Osteocyte (in vitro differentiated cells): ENCODE results near the gene SELENOM. TPM values are rescaled to one million over a fixed set of nuclear protein-coding genes. Genes with fewer than 3 reads are reported as not detected.

Experiments used
- DNase-seq: peaks from one replicate; pipeline ENCODE4 v3.0.0; 2021; ENCODE audit warnings: mixed read lengths; ENCODE audit not compliant: unreplicated experiment; ENCODE audit errors: extremely low spot score
- H3K27ac Mint-ChIP-seq: one replicate; pipeline ENCODE4 v1.8.0; 2021; ENCODE audit warnings: mild to moderate bottlenecking, mixed read lengths; ENCODE audit not compliant: unreplicated experiment
- H3K27me3 Mint-ChIP-seq: one replicate; pipeline ENCODE4 v1.8.0; 2021; ENCODE audit warnings: mixed read lengths; ENCODE audit not compliant: unreplicated experiment
- H3K36me3 Mint-ChIP-seq: one replicate; pipeline ENCODE4 v1.8.0; 2021; ENCODE audit warnings: mixed read lengths; ENCODE audit not compliant: unreplicated experiment
- H3K4me1 Mint-ChIP-seq: one replicate; pipeline ENCODE4 v1.8.0; 2021; ENCODE audit warnings: mixed read lengths; ENCODE audit not compliant: unreplicated experiment
- H3K4me3 Mint-ChIP-seq: one replicate; pipeline ENCODE4 v1.8.0; 2021; ENCODE audit warnings: mild to moderate bottlenecking, moderate library complexity, mixed read lengths; ENCODE audit not compliant: unreplicated experiment
- H3K9me3 Mint-ChIP-seq: one replicate; pipeline ENCODE4 v1.8.0; 2021; ENCODE audit warnings: mixed read lengths; ENCODE audit not compliant: unreplicated experiment
- total RNA-seq: library from RNA; stranded (reverse); gene quantifications from 2 replicates; pipeline ENCODE4 v1.2.1, GENCODE V29; 2021
- TF ChIP-seq, protein P1 (sequence below): fragments of 200-600 bp; sonication (generic); IDR thresholded peaks from 2 replicates; pipeline ENCODE4 v1.5.0; 2021; ENCODE audit warnings: antibody characterized with exemption, mild to moderate bottlenecking, moderate library complexity

The SELENOM gene
- total RNA-seq, 1 donor from 2014 or later, result 186 TPM

DNA sequence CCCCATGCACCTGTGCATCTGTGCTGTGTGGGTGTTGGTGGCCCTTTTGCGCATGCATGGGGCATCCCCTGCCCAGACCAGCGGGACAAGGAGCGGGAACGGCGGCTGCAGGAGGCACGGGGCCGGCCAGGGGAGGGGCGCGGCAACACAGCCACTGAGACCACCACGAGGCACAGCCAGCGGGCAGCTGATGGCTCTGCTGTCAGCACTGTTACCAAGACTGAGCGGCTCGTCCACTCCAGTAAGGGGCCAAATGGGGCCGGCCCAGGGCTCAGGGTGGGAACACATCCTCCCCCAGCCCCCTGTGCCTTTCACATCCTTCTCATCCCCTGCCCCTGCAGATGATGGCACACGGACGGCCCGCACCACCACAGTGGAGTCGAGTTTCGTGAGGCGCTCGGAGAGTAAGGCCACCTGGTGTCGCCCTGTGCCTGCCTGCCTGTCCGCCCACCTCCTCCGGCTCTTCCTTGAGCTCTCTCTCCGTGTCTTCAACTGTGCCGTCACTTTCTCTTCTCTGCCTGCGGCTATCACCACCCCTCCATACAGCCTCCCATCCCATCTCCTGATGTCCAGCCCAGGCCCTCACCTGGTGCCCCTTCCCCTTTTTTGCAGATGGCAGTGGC lies 10.6 kb downstream of the SELENOM start:
- H3K4me1 Mint-ChIP-seq, result peaks cover 3% of the 10 kb centered on the region
- TF ChIP-seq, protein P1, sequence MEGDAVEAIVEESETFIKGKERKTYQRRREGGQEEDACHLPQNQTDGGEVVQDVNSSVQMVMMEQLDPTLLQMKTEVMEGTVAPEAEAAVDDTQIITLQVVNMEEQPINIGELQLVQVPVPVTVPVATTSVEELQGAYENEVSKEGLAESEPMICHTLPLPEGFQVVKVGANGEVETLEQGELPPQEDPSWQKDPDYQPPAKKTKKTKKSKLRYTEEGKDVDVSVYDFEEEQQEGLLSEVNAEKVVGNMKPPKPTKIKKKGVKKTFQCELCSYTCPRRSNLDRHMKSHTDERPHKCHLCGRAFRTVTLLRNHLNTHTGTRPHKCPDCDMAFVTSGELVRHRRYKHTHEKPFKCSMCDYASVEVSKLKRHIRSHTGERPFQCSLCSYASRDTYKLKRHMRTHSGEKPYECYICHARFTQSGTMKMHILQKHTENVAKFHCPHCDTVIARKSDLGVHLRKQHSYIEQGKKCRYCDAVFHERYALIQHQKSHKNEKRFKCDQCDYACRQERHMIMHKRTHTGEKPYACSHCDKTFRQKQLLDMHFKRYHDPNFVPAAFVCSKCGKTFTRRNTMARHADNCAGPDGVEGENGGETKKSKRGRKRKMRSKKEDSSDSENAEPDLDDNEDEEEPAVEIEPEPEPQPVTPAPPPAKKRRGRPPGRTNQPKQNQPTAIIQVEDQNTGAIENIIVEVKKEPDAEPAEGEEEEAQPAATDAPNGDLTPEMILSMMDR, result no peak
- DNase-seq, result no peak
- H3K4me3 Mint-ChIP-seq, result no peak overlapping the region
- no peak overlapping the region for H3K27ac Mint-ChIP-seq
- no peaks in the 10 kb centered on the region for H3K9me3 Mint-ChIP-seq
- H3K36me3 Mint-ChIP-seq, result peaks cover 17% of the 10 kb centered on the region
- H3K27me3 Mint-ChIP-seq, result no peaks in the 10 kb centered on the region

DNA sequence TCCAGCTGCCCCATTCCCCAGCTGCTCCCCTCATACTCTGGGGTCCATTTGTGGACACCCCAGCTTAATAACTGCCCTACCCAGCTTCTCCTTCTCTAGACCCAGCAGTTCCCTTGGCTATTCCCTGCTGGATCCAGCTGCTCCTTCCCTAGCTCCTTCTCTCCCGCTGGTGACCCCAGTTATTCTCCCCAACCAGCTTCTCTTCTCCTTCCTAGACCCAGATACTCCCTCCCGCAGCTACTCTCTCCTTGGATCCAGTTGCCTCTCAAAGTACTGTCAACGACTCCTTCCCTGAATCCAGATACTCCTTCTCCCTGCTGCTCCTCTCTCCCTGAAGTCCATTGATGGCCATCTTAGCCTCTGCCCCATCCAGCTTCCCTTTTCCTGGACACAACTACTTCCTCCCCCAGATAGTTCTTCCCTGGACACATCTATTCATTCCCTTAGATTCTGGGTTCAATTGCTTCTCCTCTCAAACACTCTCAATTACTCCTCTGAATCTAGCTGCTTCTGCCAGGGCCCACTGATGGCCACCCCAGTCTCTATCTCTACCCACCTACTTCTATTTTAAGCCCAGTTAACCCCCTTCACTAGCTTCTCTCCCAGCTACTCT lies 11.6 kb downstream of the SELENOM start:
- no peaks in the 10 kb centered on the region for H3K4me1 Mint-ChIP-seq
- TF ChIP-seq, protein P1, result no peak
- H3K9me3 Mint-ChIP-seq, result no peaks in the 10 kb centered on the region
- no peak for DNase-seq
- no peaks in the 10 kb centered on the region for H3K27me3 Mint-ChIP-seq
- no peak overlapping the region for H3K4me3 Mint-ChIP-seq
- H3K27ac Mint-ChIP-seq, result no peak overlapping the region
- H3K36me3 Mint-ChIP-seq, result peaks cover 17% of the 10 kb centered on the region

DNA sequence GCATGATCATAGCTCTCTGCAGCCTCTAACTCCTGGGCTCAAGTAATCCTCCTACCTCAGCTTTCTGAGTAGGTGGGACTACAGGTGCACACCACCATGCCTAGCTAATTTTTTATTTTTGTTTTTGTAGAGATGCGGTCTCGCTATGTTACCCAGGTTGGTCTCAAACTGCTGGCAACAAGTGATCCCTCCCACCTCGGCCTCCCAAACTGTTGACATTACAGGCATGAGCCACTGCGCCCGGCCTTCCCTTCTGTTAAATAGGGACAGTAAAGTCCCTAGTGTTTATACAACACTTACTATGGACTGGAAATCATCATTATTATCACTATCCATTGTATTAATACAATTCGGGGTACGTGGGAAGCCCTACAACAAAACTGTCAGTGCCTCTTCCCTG lies 12.6 kb downstream of the SELENOM start:
- Mint-ChIP-seq H3K4me1 (no peaks in the 10 kb centered on the region), H3K4me3 (no peak overlapping the region), H3K27ac (no peak overlapping the region), H3K9me3 (no peaks in the 10 kb centered on the region), H3K36me3 (peaks cover 17% of the 10 kb centered on the region), H3K27me3 (no peaks in the 10 kb centered on the region)
- TF ChIP-seq, protein P1, result no peak
- DNase-seq, result no peak

DNA sequence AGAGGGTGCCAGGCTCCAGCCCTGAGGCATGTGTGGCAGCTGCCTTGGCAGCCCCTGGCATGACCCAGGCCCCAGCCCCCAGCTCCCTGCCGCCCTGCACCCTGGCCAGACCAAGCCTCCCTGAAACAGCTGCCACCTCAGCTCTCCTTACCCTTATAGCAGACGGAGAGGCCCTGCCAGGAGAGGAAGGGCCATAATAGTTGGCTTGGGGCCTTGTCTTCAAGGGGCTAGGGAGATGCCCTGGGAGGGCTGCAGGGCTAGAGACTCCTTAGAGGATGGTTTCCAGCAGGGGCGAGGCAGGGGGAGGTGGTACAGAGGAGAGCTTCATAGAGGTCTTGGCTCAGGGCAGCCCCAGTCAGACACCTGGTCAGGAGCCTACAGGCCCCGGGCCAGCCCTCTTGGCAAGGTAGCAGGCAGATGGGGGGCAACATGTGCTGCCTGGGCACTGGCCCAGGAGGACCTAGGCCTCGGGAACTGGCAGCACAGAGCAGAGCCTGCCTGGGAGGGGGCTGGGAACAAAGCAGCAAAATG lies 13.3 kb downstream of the SELENOM start:
- no peak overlapping the region for H3K4me3 Mint-ChIP-seq
- DNase-seq, result no peak
- TF ChIP-seq, protein P1, result no peak
- H3K27ac Mint-ChIP-seq, result no peak overlapping the region
- no peaks in the 10 kb centered on the region for H3K9me3 Mint-ChIP-seq
- H3K27me3 Mint-ChIP-seq, result no peaks in the 10 kb centered on the region
- H3K4me1 Mint-ChIP-seq, result no peaks in the 10 kb centered on the region
- H3K36me3 Mint-ChIP-seq, result peaks cover 17% of the 10 kb centered on the region

DNA sequence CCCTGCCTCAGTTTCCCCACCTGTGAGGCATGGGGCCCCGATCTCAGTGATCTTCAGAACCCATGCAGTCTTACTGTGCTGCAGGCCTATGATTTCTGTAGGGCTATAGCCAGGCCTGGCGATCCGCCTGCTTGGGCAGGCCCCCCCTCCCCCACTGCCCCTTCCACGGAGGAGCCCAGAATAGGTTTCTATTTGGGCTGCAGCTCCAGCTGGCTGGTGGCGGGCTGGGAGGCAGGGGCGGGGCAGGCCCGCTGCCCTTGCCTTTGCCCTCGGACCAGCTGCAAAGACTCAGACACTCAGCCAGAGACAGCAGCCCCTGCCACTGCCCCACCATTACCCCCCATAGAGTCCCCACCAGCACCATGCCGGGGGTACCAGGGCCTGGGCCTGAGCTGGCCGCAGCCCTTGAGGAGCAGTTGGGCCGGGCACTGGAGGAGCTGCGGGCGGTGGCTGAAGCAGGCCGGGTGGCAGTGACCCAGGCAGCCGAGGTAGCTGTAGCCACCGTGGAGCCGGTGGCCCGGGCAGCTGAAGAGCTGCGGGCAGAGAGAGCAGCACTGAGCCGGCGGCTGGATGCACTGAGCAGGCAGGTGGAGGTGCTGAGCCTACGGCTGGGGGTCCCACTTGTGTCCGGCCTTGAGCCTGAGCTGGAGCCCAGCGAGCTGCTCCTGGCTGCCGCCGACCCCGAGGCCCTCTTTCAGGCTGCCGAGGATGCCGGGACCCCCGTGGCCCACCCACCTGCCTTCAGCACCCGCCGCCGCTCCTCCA lies 14.1 kb downstream of the SELENOM start:
- Mint-ChIP-seq H3K4me1 (no peaks in the 10 kb centered on the region), H3K36me3 (peaks cover 13% of the 10 kb centered on the region), H3K27me3 (no peaks in the 10 kb centered on the region), H3K9me3 (no peaks in the 10 kb centered on the region), H3K27ac (no peak overlapping the region), H3K4me3 (no peak overlapping the region)
- TF ChIP-seq, protein P1, result no peak
- no peak for DNase-seq
